Choroid plexus epithelial cell (primary cell): ENCODE results near the gene OGG1.

Source experiments
- DNase-seq: peaks from one replicate; pipeline ENCODE4 v3.0.0-alpha.2; 2010; ENCODE audit warnings: low read depth
- H3K4me3 ChIP-seq: 2 replicates; pipeline ENCODE4 v1.5.1; 2011; ENCODE audit warnings: low read depth, mild to moderate bottlenecking, control low read depth, low read length, moderate library complexity
- TF ChIP-seq, protein P1 (sequence below): conservative IDR thresholded peaks from 2 replicates; pipeline ENCODE4 v1.5.1; 2011; ENCODE audit warnings: low read depth, mild to moderate bottlenecking, control low read depth, inconsistent platforms, low read length, moderate library complexity

Gene OGG1

DNA sequence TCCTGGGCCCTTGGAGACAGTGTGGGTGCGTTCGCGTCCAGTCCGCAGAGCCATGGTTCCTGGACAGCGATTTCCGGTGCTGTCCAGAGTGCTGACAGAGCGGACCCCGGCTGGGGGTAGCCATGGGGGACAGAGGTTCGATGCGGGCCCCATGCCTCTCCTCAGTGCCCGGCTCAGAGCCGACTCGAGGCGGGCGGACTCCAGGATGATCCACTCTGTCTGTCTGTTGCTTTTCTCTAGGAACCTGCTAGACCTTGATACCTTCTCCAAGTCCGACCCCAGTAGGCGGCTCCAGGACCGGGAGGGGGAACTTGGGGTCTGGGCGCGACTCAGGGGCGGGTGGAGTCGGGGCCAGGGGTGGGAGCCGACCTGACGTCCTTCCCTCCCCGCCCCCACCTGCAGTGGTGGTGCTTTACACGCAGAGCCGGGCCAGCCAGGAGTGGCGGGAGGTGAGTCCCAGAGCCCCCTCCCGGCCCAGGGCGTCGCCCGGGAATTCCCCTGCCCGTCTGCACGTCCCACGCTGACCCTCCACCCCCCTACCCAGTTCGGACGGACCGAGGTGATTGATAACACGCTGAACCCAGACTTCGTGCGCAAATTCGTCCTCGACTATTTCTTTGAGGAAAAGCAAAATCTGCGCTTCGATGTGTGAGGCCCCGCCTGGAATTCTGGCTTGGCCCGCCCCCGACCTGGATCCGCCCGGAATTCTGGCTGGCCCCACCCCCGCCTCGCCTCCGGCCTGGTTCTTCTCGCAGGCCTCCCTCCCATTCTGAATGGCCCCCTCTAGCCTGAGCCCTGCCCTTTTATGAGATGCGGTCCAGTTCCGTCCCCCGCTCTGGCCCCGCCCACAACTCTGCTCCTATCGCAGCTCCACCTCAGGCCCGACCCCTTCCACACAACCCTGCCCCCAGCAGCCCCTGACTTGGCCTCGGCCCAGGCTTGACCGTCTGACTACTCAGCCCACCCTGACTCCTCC, 45.1 kb upstream of the OGG1 start:
- peak; percentile 30 for DNase-seq
- H3K4me3 ChIP-seq, result peak overlapping the region; percentile 20
- TF ChIP-seq, protein P1, sequence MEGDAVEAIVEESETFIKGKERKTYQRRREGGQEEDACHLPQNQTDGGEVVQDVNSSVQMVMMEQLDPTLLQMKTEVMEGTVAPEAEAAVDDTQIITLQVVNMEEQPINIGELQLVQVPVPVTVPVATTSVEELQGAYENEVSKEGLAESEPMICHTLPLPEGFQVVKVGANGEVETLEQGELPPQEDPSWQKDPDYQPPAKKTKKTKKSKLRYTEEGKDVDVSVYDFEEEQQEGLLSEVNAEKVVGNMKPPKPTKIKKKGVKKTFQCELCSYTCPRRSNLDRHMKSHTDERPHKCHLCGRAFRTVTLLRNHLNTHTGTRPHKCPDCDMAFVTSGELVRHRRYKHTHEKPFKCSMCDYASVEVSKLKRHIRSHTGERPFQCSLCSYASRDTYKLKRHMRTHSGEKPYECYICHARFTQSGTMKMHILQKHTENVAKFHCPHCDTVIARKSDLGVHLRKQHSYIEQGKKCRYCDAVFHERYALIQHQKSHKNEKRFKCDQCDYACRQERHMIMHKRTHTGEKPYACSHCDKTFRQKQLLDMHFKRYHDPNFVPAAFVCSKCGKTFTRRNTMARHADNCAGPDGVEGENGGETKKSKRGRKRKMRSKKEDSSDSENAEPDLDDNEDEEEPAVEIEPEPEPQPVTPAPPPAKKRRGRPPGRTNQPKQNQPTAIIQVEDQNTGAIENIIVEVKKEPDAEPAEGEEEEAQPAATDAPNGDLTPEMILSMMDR, result no peak

DNA sequence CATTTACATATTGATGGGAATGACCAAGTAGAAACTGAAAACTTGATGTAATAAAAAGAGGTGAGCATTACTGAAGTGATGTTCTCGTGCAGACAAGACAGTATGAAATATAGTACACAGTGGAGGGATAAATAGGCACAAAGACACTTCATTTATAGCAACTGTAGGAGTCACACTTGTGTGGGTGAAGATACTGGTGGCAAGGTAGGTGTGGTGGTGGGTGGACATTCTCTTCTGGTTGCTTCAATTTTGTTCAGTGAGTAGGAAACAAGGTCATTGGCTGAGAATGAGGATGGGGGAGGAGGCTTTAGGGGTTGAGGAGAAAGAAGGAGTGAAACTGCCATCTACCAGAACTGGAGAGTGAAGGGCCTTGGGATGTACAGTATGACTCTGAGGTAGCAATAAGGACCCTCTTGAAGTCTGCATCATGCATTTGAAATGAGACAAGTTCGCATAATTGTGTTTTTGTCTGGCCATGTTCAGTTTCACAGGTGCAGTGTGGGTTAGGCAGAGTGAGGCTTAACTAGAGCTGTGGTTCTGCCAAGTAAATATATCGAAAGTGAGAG, 39.5 kb upstream of the OGG1 start:
- TF ChIP-seq, protein P1, result no peak
- no peak for DNase-seq
- H3K4me3 ChIP-seq, result no peak overlapping the region

DNA sequence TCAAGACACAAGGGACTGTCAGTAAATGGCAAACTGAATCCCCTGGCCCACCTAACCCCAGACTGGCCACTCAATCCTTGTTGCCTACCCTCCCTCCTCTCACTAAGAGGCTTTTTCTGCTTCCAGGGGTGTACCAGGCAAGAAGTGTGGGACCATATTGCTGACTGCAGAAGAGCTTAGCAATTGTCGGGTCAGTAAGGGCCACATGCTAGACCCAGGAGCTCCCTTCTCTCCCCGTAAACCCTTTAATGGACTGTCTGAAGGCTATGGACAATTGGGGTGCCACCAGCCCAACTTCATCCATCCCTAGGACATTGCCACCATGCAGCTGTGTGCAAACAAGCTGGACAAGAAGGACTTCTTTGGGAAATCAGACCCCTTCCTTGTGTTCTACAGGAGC, 37.3 kb upstream of the OGG1 start:
- DNase-seq, result no peak
- no peak overlapping the region for H3K4me3 ChIP-seq
- TF ChIP-seq, protein P1, result no peak

DNA sequence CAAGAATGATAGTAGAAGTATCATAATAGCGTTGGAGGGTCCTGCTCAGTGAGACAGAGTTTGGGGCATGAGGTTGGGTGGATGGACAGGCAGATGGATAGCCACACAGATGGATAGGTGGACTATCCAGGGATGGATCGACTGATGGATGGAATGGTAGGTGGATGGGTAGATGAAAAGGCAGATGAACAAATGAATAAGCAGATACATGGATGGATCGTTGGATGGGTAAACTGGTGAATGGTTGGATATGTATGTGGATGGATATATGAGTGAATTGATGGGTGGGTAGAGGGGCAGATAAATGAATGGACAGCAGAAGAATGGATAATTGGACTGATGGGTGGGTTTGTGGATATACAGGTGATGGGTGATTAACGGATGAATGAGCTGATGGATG, 36.6 kb upstream of the OGG1 start:
- no peak overlapping the region for H3K4me3 ChIP-seq
- TF ChIP-seq, protein P1, result no peak
- no peak for DNase-seq

DNA sequence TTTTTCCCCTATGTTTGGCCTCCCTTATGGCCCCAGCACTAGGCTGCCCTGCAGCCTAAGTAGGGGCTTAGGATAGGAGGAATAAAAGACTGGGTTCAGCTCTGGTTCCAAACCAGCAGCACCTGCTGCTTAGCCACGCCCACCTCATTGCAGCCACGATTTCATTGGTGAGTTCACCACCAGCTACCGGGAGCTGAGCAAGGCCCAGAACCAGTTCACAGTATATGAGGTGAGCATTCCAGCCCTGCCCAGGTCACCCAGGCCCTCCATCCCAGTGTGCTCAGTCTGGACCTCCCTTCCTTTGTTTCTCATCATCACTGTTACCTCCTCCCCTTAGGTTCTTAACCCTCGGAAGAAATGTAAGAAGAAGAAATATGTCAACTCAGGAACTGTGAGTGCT, 34.6 kb upstream of the OGG1 start:
- TF ChIP-seq, protein P1, result no peak
- H3K4me3 ChIP-seq, result no peak overlapping the region
- no peak for DNase-seq

DNA sequence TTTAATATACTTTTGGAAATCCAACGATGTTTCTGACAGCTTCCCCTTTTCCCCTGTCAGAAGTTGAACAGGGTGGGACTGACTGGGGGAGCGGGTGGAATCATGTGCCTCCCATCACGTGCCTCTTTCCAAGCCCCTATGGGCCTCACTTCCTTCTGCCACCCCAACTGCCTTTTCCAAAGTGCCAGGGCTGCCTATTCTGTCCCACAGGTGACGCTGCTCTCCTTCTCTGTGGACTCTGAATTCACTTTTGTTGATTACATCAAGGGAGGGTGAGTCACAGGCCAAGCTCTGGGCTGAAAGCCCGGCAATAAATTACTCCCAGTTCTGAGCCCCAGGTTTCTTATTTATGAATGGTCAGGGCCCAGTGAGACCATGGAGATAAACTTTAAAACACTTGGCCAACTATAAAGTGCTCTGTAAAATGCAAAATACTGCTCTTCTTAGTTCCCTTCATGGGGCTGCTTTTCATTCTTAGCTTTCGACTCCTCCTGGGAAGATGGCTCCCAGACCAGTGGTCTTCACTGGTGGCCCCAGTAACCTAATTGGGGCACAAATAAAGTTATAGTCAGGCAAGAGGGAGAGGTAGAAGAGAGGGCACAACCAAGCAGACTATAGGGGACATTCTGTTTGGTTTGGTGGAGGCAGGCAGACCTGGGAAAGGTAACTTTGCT, 33.9 kb upstream of the OGG1 start:
- peak; percentile 91 for DNase-seq
- no peak overlapping the region for H3K4me3 ChIP-seq
- TF ChIP-seq, protein P1, result peak; percentile 92
